Islet of Langerhans (tissue), 1 donor: ENCODE measurements around the gene RNPS1.

Experiments
- FAIRE-seq: peaks from one replicate; lab custom pipeline; 2011; peaks lifted over from hg19 to GRCh38; lab: Jason Lieb, UNC

Gene RNPS1

DNA sequence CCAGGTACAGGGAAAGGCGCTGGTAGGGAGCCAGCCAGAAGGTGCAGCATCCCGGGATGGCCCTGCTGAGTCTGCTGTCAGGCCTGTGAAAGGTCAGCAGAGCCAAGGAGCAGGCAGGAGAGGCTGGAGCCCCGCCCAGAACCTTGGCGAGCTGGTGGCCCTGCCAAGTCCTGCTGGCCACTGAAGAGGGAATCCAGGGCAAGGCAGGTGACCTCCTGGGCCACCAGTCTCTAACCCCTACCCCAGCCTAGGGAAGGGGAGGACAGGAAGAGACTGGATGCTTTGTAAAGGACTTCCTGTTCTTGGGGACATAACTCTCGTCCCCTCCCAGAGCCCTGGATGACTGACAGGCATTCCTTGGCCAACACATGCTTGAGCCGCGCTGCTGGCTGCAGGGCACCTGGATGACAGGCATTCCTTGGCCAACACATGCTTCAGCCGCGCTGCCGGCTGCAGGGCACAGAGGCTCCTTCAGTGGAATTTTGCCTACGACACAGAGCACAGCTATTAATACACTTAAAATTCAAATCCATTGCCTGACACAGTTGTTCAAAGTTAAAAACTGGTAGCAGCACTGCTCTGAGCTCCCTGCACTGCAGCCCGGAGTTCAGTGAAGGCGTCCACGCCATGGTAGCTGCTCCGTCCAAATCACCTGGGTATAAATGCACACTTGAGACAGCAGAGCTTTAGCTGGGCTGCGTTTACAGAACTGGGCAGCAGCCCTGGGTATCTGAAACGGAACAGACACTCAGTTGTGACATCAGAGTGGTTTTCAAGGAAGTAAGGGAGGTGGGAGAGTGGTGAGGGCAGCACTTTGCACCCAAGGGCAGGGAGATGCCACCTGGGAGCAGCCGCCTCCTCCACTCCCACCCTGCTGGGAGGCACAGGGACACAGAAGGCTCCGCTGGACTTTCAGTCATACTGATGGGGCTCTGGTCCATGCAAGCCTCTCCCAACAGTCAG lies 55.3 kb downstream of the RNPS1 start:
- FAIRE-seq = no peak

DNA sequence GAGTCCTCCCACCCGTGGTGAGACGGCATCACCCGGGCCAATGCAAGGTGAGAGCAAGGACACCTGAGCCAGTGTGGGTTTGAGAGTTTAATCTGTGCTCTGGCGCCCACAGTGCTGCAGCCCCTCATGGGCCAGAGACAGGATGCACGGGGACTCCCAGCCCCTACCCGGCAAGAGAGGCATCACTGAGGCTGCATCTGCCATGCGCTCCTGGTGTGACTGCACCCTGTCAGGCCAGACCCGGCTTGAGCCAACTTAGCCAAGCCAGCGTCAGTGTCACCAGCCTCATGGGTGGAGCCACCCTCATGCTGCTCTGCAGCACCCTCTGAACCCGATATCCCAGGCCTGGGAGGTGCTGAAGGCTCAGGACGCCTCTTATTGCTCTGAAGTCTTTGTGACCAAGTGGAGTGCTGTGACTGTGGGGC lies 56.0 kb downstream of the RNPS1 start:
- FAIRE-seq = no peak

DNA sequence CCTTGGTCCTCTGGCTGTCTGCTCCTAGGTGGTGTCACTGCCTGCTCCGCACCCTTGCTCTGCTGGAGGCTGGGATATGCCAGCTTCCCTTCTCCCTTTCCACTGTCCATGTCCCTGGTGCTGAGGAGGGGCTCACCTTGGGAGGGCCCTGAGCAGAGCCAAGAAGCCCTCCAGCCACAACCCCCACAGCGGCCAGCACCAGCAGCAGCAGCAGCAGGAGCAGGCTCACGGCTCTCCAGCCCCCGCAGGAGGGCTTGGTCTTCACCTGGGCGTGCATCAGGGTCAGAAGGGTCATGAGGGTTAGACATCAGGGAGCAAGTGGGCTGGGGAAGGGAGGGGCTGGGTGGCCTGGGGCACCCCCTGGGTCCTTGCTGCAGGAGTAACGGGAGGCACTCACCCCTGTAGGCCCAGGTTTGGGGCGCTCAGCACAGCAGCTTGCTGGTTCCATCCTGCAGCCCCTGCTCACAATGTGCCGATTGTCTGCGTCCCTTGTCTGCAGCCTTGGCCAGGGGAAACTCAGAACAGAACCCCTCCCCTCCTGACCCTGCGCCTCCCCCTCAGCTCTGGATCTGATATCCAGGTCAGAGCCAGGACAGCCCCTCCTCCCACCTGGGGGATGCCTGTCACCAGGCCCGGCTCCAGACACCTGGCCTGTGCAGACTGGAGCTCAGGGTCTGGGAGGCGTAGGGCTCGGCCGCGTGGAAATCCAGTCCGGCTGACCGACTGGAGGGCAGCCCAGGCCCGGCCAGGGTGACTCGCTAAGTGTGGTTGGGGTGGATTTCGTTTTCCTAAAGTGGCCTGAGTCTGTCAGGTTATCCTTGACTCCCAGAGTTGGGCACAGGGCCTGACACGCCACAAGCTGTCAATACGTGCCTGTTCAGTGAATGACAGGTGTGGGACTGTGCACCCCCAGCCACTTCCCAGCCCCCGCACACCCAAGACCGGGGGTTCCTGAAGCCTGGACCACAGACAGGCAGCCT lies 57.2 kb downstream of the RNPS1 start, which contains the start of gene BRICD5:
Gene BRICD5, minus strand, starts transcription at position 478 of the 980 bp plus-strand sequence. Its CDS starts 30 bp downstream, at position 448.
- FAIRE-seq = no peak

- no peak for FAIRE-seq
Measured at GRCh38 chr16:2210009-2210332, 58.0 kb downstream of the RNPS1 start.

DNA sequence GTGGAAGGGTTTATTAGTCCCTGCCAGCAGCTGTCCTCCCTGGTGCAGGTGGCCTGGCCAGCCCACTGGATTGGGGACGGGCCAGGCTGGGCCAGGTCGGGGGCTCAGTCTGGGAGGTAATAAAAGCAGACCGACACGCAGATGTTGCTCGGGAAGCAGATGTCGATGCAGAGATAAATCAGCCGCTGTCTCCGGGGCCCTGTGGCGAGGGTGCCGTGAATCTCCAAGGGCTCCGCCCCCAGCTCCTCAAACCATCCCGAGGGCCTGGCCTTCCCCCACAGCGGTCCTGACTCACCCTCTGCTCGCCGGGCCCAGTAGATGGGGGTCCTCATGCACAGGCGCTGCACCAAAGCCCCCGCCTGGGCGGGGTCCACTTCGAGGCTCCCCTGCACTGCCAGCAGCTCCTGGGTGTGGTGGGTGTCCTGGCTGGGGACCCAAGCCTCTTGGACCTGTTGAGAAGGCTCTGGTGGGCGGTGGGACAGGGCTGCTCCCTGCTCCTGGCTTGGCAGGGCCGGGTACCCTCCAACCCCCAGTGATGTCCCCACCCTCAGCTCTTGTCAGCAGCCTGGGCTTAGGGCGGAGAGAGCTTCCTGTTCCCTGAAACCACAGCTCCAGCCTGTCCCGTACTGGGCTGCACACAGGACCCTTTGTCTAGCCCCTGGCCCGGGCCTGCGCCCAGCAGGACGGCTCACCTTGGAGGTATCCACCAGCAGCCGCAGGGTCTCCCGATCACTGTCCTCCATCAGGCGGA lies 58.5 kb downstream of the RNPS1 start:
- no peak for FAIRE-seq

DNA sequence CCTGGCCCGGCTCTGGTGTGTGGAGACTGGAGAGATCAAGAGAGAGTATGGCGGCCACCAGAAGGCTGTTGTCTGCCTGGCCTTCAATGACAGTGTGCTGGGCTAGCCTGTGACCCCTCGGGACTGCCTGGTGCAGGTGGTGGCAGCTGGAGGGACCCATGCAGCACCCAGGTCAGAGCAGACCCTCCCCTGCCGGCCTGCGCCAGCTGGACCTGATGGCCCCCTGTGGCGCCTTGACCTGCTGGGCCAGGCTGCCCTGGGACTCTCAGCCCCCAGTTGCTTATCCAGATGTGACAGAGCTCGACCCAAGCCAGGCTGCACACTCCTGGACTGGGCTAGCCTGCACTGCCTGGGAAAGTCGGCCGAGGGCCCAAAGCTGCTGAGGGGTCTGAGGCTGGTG lies 59.2 kb downstream of the RNPS1 start:
- no peak for FAIRE-seq

DNA sequence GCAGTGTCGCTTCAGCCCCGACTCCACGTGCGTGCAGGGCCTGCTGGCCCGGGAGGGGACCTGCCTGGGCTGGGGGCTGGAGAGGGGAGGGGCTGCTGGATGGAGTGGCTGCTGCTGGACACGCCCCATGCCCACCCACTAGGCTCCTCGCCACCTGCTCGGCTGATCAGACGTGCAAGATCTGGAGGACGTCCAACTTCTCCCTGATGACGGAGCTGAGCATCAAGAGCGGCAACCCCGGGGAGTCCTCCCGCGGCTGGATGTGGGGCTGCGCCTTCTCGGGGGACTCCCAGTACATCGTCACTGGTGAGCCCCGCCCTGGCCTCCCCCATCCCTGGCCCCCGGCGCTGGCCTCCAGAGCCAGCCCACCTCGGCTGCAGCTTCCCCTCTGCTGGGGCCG lies 59.6 kb downstream of the RNPS1 start:
- FAIRE-seq = no peak

- no peak for FAIRE-seq
Measured at GRCh38 chr16:2207872-2208271, 60.1 kb downstream of the RNPS1 start.

DNA sequence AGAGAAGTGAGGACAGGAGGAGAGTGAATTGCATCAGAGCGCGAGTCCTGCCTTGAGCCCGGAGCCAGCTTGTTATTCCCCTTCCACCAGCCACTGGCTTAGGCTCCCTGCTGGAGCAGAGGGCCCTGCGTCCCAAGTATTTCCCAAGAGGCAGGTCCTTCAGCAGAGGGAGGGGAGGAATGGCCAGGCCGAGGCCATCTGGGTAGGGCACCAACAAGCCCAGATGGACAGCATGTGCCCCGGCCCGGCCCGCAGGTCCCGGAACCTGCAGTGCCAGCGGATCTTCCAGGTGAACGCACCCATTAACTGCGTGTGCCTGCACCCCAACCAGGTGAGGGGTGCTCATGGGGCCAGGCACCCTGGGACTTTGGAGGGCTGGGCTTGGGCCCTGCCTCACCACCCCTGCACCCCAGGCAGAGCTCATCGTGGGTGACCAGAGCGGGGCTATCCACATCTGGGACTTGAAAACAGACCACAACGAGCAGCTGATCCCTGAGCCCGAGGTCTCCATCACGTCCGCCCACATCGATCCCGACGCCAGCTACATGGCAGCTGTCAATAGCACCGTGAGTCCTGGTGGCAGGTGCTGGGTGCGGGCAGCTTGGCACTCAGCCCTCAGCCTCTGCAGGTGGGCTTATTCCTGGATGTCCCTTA lies 61.0 kb downstream of the RNPS1 start:
- FAIRE-seq = no peak

- FAIRE-seq = no peak
Measured at GRCh38 chr16:2206420-2206779, 61.5 kb downstream of the RNPS1 start.

DNA sequence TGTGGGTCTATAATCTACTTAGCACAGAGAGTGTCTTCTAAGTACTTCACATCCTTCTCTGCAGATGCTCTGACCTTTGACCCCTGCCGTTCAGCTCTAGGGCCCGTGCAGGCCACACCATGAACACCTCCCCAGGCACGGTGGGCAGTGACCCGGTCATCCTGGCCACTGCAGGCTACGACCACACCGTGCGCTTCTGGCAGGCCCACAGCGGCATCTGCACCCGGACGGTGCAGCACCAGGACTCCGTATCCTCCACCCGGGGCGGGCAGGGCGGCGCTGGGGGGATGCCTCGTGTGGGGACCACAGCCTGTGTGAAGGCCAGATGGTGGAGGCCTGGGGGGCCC lies 62.0 kb downstream of the RNPS1 start:
- FAIRE-seq = no peak

GRCh38 chr16:2205104-2205966 lies 62.6 kb downstream of the RNPS1 start, which contains the start of gene MLST8:
MLST8 (plus strand) TSS chr16:2205454; CDS start chr16:2206086, 632 bp downstream.
- FAIRE-seq = no peak

DNA sequence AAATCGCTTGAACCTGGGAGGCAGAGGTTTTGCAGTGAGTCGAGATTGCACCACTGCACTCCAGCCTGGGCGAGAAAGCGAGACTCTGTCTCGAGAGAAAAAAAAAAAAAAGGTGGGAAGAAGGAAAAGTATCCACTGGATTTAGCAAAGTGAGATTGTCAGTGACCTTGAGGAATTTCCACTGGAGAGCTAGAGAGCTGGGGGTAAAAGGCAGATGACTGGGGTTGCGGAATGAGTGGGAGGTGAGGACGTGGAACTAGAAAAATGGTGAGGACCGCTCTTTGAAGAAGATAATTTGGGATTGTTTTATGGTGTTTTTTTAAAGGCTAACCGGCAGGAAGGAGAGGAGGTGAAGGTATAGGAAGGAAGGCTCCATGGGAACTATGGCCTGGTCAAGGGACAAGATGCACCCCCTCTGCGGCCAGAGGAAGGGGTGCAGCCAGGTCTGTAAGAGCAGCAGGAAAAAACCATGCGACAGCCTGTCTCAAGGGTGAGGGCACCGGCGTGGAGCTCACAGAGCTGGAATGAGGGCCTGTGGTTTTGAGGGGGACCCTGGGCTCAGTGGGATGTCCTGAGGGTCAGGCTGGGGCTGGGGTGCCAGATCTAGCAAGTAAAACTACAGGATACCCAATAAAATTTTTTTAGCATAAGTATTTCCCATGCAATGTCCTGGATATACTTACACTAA lies 63.4 kb downstream of the RNPS1 start:
- FAIRE-seq = no peak
